IPS-NIHi7 (cell line): ENCODE measurements around the gene RBMX2.

Experiments used
- DNase-seq: peaks from one replicate; pipeline ENCODE4 v3.0.0; 2012; ENCODE audit warnings: mixed read lengths; ENCODE audit errors: extremely low spot score

RBMX2 gene

GRCh38 chrX:130444641-130445336, 43.0 kb downstream of the RBMX2 start:
- no peak for DNase-seq

- DNase-seq, result no peak
Observed at GRCh38 chrX:130446974-130447373, 45.2 kb downstream of the RBMX2 start.
